Spleen (tissue), 7 donors: Measurements from ENCODE around the gene RGS21.

Experiments used
- POLR2AphosphoS5 ChIP-seq, 3 donors: sonication (generic); formaldehyde crosslinking; IDR thresholded peaks; one replicate each; pipeline ENCODE4 v1.5.1; 2017; ENCODE audit warnings: antibody characterized with exemption in 3 of 3
- TF ChIP-seq, protein P1 (sequence below), 11 experiments: fragments of 200-600 bp in 7 of 11; fragments of 450-650 bp in 4 of 11; sonication (generic) in 4 of 11; IDR thresholded peaks in 8 of 11; conservative IDR thresholded peaks in 3 of 11; 1 replicate in 7 of 11; 2 replicates in 4 of 11; pipeline versions ENCODE4 v1.4.0 to v1.8.0; 2016 to 2021; ENCODE audit warnings: antibody characterized with exemption in 11 of 11, inconsistent platforms in 4 of 11, mild to moderate bottlenecking in 1 of 11
- donor health status: DM: no; HTN: no; CAD: no; lungs with moderate emphysema.
- donor health status: DM: no; HTN: no; CAD: no.
- donor health status: DM: no; HTN: no; CAD: no.

DNA sequence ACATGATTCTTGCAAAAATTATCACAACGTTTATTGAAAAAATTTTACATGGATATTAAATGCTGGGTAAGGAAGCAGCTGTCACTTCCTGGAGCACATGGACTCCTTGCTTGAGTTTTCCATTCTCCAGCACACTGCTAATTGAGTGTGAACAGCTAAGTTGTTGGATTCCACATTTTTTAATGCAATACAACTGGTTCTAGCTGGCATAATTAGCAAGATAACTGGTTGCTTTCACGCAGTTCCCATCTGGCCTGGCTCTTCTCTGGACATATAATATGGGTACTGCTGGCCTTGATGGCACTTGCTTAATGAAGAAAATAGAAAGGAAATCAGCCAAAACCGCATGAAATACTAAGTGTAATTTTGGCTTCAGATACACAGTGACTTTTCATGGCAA, 26.6 kb downstream of the RGS21 start:
- no peak for TF ChIP-seq POLR2AphosphoS5 (IDR thresholded peaks at IDR 0.05)
- TF ChIP-seq, protein P1, sequence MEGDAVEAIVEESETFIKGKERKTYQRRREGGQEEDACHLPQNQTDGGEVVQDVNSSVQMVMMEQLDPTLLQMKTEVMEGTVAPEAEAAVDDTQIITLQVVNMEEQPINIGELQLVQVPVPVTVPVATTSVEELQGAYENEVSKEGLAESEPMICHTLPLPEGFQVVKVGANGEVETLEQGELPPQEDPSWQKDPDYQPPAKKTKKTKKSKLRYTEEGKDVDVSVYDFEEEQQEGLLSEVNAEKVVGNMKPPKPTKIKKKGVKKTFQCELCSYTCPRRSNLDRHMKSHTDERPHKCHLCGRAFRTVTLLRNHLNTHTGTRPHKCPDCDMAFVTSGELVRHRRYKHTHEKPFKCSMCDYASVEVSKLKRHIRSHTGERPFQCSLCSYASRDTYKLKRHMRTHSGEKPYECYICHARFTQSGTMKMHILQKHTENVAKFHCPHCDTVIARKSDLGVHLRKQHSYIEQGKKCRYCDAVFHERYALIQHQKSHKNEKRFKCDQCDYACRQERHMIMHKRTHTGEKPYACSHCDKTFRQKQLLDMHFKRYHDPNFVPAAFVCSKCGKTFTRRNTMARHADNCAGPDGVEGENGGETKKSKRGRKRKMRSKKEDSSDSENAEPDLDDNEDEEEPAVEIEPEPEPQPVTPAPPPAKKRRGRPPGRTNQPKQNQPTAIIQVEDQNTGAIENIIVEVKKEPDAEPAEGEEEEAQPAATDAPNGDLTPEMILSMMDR (IDR thresholded peaks at IDR 0.05 in 8 of 11, conservative IDR thresholded peaks at IDR 0.05 in 3 of 11) = no peak
